ENCODE data around the gene TMEM217. TPM values are rescaled to one million over a fixed set of nuclear protein-coding genes. Genes with fewer than 3 reads are reported as not detected.

TMEM217 gene
- polyA plus RNA-seq, 1 donor from 2014 or later, result 0.32 TPM

- Histone ChIP-seq H2AFZ (ENCODE audit: low read depth, low read length) (no peak overlapping the region), H3K9ac (ENCODE audit: low read length) (no peak overlapping the region), H3K27me3 (ENCODE audit: insufficient read depth, low read depth, low read length) (no peaks in the 10 kb centered on the region), H3K4me2 (ENCODE audit: low read length) (no peak overlapping the region), H3F3A (ENCODE audit: insufficient read depth, low read length, poor library complexity, severe bottlenecking) (no peaks in the 10 kb centered on the region), H3K79me2 (replicated peaks; ENCODE audit: insufficient read depth, low read length) (no peaks in the 10 kb centered on the region), H4K20me1 (ENCODE audit: insufficient read depth) (no peaks in the 10 kb centered on the region), H3K9me3 (ENCODE audit: low read length) (no peaks in the 10 kb centered on the region), H3K36me3 (ENCODE audit: insufficient read depth, low read length) (peaks cover 5% of the 10 kb centered on the region), H3K4me3 (ENCODE audit: low read length) (no peak overlapping the region), H3K27ac (ENCODE audit: low read length) (no peak overlapping the region), H3K9me2 (ENCODE audit: insufficient read depth, low read length) (no peaks in the 10 kb centered on the region)
- TF ChIP-seq MXI1 (conservative IDR thresholded peaks at IDR 0.05; ENCODE audit: poor library complexity, severe bottlenecking) (no peak), SMC3 (conservative IDR thresholded peaks at IDR 0.05; ENCODE audit: poor library complexity) (no peak), REST (IDR thresholded peaks at IDR 0.05; ENCODE audit: borderline replicate concordance) (no peak), EP300 (conservative IDR thresholded peaks at IDR 0.05; ENCODE audit: poor library complexity, severe bottlenecking) (no peak)
Observed at GRCh38 chr6:37284781-37285180, 26.8 kb upstream of the TMEM217 start.

GRCh38 chr6:37283671-37284151, 25.8 kb upstream of the TMEM217 start:
- Histone ChIP-seq H4K20me1 (ENCODE audit: insufficient read depth) (no peaks in the 10 kb centered on the region), H3K27me3 (ENCODE audit: insufficient read depth, low read depth, low read length) (no peaks in the 10 kb centered on the region), H3K4me3 (ENCODE audit: low read length) (no peak overlapping the region), H2AFZ (ENCODE audit: low read depth, low read length) (no peak overlapping the region), H3K9me2 (ENCODE audit: insufficient read depth, low read length) (no peaks in the 10 kb centered on the region), H3F3A (ENCODE audit: insufficient read depth, low read length, poor library complexity, severe bottlenecking) (no peaks in the 10 kb centered on the region), H3K4me2 (ENCODE audit: low read length) (no peak overlapping the region), H3K27ac (ENCODE audit: low read length) (no peak overlapping the region), H3K9me3 (ENCODE audit: low read length) (no peaks in the 10 kb centered on the region), H3K79me2 (replicated peaks; ENCODE audit: insufficient read depth, low read length) (no peaks in the 10 kb centered on the region), H3K36me3 (ENCODE audit: insufficient read depth, low read length) (peaks cover 5% of the 10 kb centered on the region), H3K9ac (ENCODE audit: low read length) (no peak overlapping the region)
- no peak for TF ChIP-seq REST (IDR thresholded peaks at IDR 0.05; ENCODE audit: borderline replicate concordance)
- TF ChIP-seq TAF1 (IDR thresholded peaks at IDR 0.05; ENCODE audit: low read depth), result no peak
- no peak for TF ChIP-seq RAD21 (conservative IDR thresholded peaks at IDR 0.05)
- no peak for TF ChIP-seq MXI1 (conservative IDR thresholded peaks at IDR 0.05; ENCODE audit: poor library complexity, severe bottlenecking)
- TF ChIP-seq POLR2AphosphoS5 (IDR thresholded peaks at IDR 0.05), result no peak
- TF ChIP-seq CTCF (IDR thresholded peaks at IDR 0.05; ENCODE audit: poor library complexity, severe bottlenecking), result no peak
- TF ChIP-seq EP300 (conservative IDR thresholded peaks at IDR 0.05; ENCODE audit: poor library complexity, severe bottlenecking), result no peak
- no peak for TF ChIP-seq SMC3 (conservative IDR thresholded peaks at IDR 0.05; ENCODE audit: poor library complexity)
- no peak for TF ChIP-seq EZH2 (IDR thresholded peaks at IDR 0.05; ENCODE audit: borderline replicate concordance, insufficient read depth, low read length, poor library complexity, severe bottlenecking)

All from neural cell (in vitro differentiated cells).